ENCODE results near the gene CCSER1.
A peak's percentile ranks its signal among the peaks of the same experiment; 100 is the strongest.

CCSER1 gene

GRCh38 chr4:90124276-90124675 is 2.9 kb upstream of the CCSER1 start:
- no peak for TF ChIP-seq CTCF (IDR thresholded peaks at IDR 0.05; ENCODE audit: borderline replicate concordance, control extremely low read depth, extremely low read depth, insufficient read depth, missing control alignments)
- in situ Hi-C loops (cut with MboI; ENCODE audit: low sequenced_read_pairs, unreplicated experiment), result no loop called here
- no peak for DNase-seq (ENCODE audit: low spot score)

GRCh38 chr4:90126805-90127204 is 389 bp upstream of the CCSER1 start:
- DNase-seq (ENCODE audit: low spot score), result no peak
- in situ Hi-C loops (cut with MboI; ENCODE audit: low sequenced_read_pairs, unreplicated experiment), result no loop called here

GRCh38 chr4:90127706-90128345 is 632 bp downstream of the CCSER1 start:
- DNase-seq (ENCODE audit: low spot score), result peak; percentile 24
- in situ Hi-C loops (cut with MboI; ENCODE audit: low sequenced_read_pairs, unreplicated experiment), result no loop called here
- TF ChIP-seq CTCF (IDR thresholded peaks at IDR 0.05; ENCODE audit: borderline replicate concordance, control extremely low read depth, extremely low read depth, insufficient read depth, missing control alignments), result no peak

More at GRCh38 chr4:90126805-90127204, 389 bp upstream of the CCSER1 start:
- TF ChIP-seq CTCF (IDR thresholded peaks at IDR 0.05; ENCODE audit: borderline replicate concordance, control extremely low read depth, extremely low read depth, insufficient read depth, missing control alignments), result no peak

- TF ChIP-seq CTCF (IDR thresholded peaks at IDR 0.05; ENCODE audit: borderline replicate concordance, control extremely low read depth, extremely low read depth, insufficient read depth, missing control alignments), result no peak
- in situ Hi-C loops (cut with MboI; ENCODE audit: low sequenced_read_pairs, unreplicated experiment), result no loop called here
- no peak for DNase-seq (ENCODE audit: low spot score)
These were observed 1.8 kb downstream of the CCSER1 start for GRCh38 chr4:90128961-90129495.

- TF ChIP-seq CTCF (IDR thresholded peaks at IDR 0.05; ENCODE audit: borderline replicate concordance, control extremely low read depth, extremely low read depth, insufficient read depth, missing control alignments), result no peak
- in situ Hi-C loops (cut with MboI; ENCODE audit: low sequenced_read_pairs, unreplicated experiment), result no loop called here
- no peak for DNase-seq (ENCODE audit: low spot score)
These were observed 2.9 kb downstream of the CCSER1 start for GRCh38 chr4:90130076-90130475.

GRCh38 chr4:90137555-90137954 is 10.4 kb downstream of the CCSER1 start:
- no peak for TF ChIP-seq CTCF (IDR thresholded peaks at IDR 0.05; ENCODE audit: borderline replicate concordance, control extremely low read depth, extremely low read depth, insufficient read depth, missing control alignments)
- DNase-seq (ENCODE audit: low spot score), result no peak
- in situ Hi-C loops (cut with MboI; ENCODE audit: low sequenced_read_pairs, unreplicated experiment), result no loop called here

Data from GM13976 (cell line).